ENCODE measurements around the gene SORT1.
"Not testable (repeated sequence)": the region's sequence is repeated elsewhere in the genome, so short reads cannot be mapped to it uniquely, and the experiment has no call there.

SORT1 gene

GRCh38 chr1:109295712-109296415, 101.9 kb downstream of the SORT1 start:
- DNase-seq = no peak

- DNase-seq = no peak
Observed at GRCh38 chr1:109294481-109294880, 103.2 kb downstream of the SORT1 start.

- no peak for DNase-seq
Observed at GRCh38 chr1:109293026-109293425, 104.7 kb downstream of the SORT1 start.

GRCh38 chr1:109292364-109292763, 105.4 kb downstream of the SORT1 start:
- DNase-seq = no peak

- DNase-seq = no peak
Observed at GRCh38 chr1:109290998-109291397, 106.7 kb downstream of the SORT1 start.

- DNase-seq = no peak
Observed at GRCh38 chr1:109290137-109290536, 107.6 kb downstream of the SORT1 start.

- DNase-seq = not testable (repeated sequence)
Observed at GRCh38 chr1:109286762-109287161, 111.0 kb downstream of the SORT1 start.

GRCh38 chr1:109283748-109284600, 113.7 kb downstream of the SORT1 start:
- no peak for DNase-seq

- peak; percentile 63 for DNase-seq
Observed at GRCh38 chr1:109282952-109283747, 114.6 kb downstream of the SORT1 start, which contains the start of gene PSRC1. TSS of gene PSRC1 (minus strand) at chr1:109283145.

- no peak for DNase-seq
Observed at GRCh38 chr1:109282497-109282951, 115.2 kb downstream of the SORT1 start.

GRCh38 chr1:109281680-109282496, 115.8 kb downstream of the SORT1 start:
- DNase-seq = no peak

GRCh38 chr1:109280862-109281261, 116.9 kb downstream of the SORT1 start:
- no peak for DNase-seq

GRCh38 chr1:109279615-109280278, 118.0 kb downstream of the SORT1 start:
- DNase-seq = no peak

- DNase-seq = no peak
Observed at GRCh38 chr1:109277434-109278204, 120.1 kb downstream of the SORT1 start.

- no peak for DNase-seq
Observed at GRCh38 chr1:109275706-109276345, 121.9 kb downstream of the SORT1 start.

- no peak for DNase-seq
Observed at GRCh38 chr1:109274533-109275476, 122.9 kb downstream of the SORT1 start.

GRCh38 chr1:109273570-109274288, 124.0 kb downstream of the SORT1 start:
- DNase-seq = no peak

GRCh38 chr1:109272831-109273547, 124.7 kb downstream of the SORT1 start:
- no peak for DNase-seq

Data from activated gamma-delta T cell (primary cell).